ENCODE results near the gene LYSMD2. TPM values are rescaled to one million over a fixed set of nuclear protein-coding genes. Genes with fewer than 3 reads are reported as not detected.

Gene LYSMD2
- total and polyA plus RNA-seq, 9 of the 15 experiments (the other 6 are each of a cell fraction or from before 2014, with no cell fraction given) = 4.3 to 30.3 (median 9.8) TPM

GRCh38 chr15:51782357-51782896 is 45.0 kb upstream of the LYSMD2 start (continued):
- TF ChIP-seq REST (IDR thresholded peaks at IDR 0.05; ENCODE audit: borderline replicate concordance) (peak; percentile 64; the same call in 1 of the 2 replicates), REST (CRISPR knock-in tag; IDR thresholded peaks at IDR 0.05; ENCODE audit: low read depth) (no peak), CTCF (IDR thresholded peaks at IDR 0.05 in 2 of 3, conservative IDR thresholded peaks at IDR 0.05 in 1 of 3; ENCODE audit: insufficient read depth in 2 of 3, low read depth in 1 of 3, low read length in 3 of 3) (peak; percentile 63 to 75 (median 68)), CHAMP1 (IDR thresholded peaks at IDR 0.05) (0 out of 2 replicates have a peak, but pooled peaks have one; percentile 36), SMC3 (conservative IDR thresholded peaks at IDR 0.05; ENCODE audit: insufficient read depth, low read depth, low read length) (peak; percentile 59), GATAD2A (IDR thresholded peaks at IDR 0.05) (no peak), RREB1 (CRISPR knock-in tag; IDR thresholded peaks at IDR 0.05) (no peak), HMG20A (CRISPR knock-in tag; conservative IDR thresholded peaks at IDR 0.05) (no peak)

All from K562 (cell line).